GM19239 (cell line): ENCODE data around the gene UCKL1.
"Not testable (repeated sequence)": the region's sequence is repeated elsewhere in the genome, so short reads cannot be mapped to it uniquely, and the experiment has no call there.

ENCODE experiments used
- DNase-seq: peaks from one replicate; pipeline ENCODE4 v3.0.0; 2011; ENCODE audit warnings: low spot score; ENCODE audit not compliant: insufficient read length
- FAIRE-seq: peaks from 2 replicates; lab custom pipeline; 2011; peaks lifted over from hg19 to GRCh38; lab: Jason Lieb, UNC

The UCKL1 gene

DNA sequence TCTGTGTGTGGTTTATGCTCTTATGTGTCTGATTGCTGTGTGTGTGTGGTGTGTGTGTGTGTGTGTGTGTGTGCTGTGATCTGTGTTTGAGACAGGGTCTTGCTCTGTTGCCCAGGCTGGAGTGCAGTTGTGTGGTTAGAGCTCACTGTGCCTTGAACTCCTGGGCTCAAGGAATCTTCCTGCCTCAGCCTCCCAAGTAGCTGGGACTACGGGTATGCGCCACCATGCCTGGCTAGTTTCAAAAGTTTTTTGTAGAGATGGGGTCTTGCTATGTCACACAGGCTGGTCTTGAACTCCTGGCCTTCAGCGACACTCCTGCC lies 16.9 kb upstream of the UCKL1 start:
- no peak for FAIRE-seq
- no peak for DNase-seq

- DNase-seq: no peak
- FAIRE-seq: no peak
Measured at GRCh38 chr20:63972312-63973159, 16.3 kb upstream of the UCKL1 start.

DNA sequence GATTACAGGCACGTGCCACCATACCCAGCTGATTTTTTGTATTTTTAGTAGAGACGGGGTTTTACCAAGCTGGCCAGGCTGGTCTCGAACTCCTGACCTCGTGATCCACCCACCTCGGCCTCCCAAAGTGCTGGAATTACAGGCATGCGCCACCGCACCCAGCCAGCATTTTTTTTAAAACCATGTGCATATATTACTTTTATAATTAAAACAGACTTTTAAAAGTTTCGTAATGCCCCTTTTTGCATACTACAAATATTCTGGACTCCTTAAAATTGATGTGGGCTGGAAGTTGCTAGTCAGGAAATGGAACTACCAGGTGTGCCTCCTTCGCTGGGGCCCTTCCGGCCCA lies 15.7 kb upstream of the UCKL1 start:
- not testable (repeated sequence) for FAIRE-seq, DNase-seq

DNA sequence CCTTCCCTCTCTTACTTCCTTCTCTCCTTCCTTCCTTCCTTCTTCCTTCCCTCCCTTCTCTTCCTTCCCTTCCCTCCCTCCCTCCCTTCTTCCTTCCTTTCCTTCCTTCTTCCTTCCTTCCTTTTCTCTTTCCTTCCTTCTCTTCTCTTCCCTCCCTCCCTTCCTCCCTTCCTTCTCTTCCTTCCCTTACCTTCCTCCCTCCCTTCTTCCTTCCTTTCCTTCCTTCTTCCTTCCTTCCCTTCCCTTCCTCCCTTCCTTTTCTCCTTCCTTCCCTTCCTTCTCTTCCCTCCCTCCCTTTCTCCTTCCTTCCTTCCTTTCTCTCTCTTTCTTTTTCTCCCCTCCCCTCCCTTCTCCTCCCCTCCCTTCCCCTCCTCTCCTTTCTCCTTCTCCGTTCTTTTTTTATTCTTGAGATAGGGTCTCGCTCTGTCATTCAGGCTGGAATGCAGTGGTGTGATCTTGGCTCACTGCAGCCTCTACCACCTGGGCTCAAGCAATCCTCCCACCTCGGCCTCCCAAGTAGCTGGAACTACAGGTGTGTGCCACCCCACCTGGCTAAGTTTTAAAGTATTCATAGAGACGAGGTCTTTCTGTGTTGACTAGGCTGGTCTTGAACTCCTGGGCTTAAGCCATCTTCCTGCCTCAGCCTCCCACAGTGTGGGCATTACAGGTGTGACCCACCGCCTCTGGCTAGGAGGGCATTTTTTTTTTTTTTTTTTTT lies 14.7 kb upstream of the UCKL1 start:
- DNase-seq (no peak), FAIRE-seq (no peak)

DNA sequence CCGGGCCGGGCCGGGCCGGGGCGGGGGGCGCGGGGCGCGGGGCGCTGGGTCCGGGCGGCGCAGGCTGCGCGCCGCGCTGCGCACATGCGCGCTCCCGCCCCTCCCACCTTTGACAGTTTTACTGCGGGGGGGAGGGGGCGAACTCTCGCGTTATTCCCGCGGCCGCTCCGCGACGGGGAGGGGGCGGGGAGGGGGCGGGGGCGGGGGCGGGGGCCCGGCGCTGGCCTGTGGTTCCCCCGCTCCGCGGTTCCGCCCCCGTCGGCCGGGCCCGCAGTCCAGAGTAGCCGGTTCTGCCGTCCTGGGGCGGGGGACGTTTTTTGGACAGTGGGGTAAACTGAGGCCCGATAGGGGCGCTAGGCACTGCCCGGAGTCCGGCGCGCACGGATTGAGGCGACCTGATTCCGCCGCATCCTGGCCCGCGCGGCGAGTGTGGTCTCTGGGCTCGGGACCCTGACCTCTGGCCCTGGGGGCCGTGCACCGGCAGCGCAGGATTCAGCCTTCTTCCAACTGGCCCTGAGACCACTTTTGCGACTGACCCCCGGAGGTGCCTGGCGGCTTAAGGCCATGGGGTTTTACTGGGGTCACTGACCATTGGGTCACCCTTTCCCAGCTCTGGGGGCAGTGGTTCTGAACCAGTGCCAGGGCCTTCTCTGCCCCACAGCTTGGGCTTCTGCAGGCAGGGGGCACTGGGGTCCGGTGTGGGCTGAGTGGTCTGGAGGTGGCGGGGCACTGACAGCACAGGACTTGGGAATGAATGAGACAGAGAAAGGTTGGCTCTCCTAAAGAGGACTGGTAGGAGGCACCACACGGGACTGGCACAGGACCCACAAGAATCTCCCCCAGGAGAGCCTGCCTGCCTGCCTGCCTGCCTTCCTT lies 13.9 kb upstream of the UCKL1 start, which contains the start of gene ZNF512B:
TSS of gene ZNF512B (minus strand) at position 93 of the 876 bp plus-strand sequence. CDS start 1,980 bp downstream, outside the sequence.
- DNase-seq: peak; percentile 83
- FAIRE-seq: no peak

GRCh38 chr20:63968928-63969760 lies 12.9 kb upstream of the UCKL1 start:
- FAIRE-seq (no peak), DNase-seq (peak; percentile 52)

DNA sequence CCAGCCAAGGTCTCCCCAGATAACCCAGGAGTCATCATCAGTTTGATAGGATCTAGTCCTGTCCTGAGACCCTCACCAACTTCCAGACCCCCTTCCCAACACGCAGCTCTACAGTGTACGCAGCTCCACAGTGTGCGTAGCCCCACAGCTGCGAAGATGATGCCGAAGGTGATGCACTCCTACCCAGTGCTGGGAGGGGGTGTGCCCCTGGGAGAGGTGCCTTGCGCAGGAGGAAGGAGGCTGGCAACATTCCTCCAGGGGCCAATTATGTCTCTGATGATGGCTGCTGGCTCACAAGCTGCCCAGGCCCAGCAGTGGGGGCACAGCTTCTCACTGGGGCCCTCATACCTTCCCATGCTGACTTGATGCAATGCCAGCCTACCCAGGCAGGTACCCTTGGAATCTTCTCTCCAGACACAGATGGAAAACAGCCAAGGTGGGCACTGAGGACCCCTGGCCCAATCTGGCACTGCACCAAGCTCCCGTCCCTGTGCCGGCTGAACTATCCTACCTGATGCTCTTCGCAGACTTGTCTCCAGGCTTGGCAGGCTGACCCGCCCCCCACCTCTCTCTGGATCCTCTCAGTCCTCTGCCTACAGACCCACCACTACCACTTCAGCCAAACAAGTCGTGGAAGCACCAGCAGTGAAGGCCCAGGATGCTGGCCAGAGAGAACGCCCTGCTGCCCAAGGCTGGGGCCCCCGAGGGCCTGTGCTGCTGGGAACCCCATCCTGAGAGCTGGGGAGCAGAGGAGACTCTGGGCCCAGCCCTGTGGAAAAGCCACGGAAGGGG lies 12.1 kb upstream of the UCKL1 start:
- no peak for DNase-seq
- no peak for FAIRE-seq

GRCh38 chr20:63967330-63968135 lies 11.3 kb upstream of the UCKL1 start:
- DNase-seq: no peak
- no peak for FAIRE-seq

DNA sequence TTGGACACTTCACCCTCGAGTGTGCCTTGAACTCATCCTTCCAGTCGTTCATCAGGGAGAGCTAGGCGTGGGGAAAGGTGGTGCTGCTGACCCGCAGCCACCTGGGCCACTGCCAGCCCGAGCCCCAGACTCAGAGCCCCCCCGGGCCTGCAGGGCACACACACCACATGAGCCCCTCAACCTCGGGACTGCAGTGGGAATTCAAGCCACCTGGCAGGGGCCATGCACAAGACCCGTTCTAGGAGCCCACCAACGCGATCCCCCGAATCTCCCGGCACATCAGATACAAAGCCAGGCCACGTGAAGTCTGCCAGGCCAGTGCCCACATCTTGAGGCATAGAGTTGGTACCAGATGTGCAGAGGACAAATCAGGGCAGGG lies 10.7 kb upstream of the UCKL1 start:
- no peak for FAIRE-seq
- no peak for DNase-seq

- no peak for FAIRE-seq
- DNase-seq: no peak
Measured at GRCh38 chr20:63966172-63966943, 10.1 kb upstream of the UCKL1 start.

- DNase-seq: no peak
- no peak for FAIRE-seq
Measured at GRCh38 chr20:63964412-63964811, 8.2 kb upstream of the UCKL1 start.

DNA sequence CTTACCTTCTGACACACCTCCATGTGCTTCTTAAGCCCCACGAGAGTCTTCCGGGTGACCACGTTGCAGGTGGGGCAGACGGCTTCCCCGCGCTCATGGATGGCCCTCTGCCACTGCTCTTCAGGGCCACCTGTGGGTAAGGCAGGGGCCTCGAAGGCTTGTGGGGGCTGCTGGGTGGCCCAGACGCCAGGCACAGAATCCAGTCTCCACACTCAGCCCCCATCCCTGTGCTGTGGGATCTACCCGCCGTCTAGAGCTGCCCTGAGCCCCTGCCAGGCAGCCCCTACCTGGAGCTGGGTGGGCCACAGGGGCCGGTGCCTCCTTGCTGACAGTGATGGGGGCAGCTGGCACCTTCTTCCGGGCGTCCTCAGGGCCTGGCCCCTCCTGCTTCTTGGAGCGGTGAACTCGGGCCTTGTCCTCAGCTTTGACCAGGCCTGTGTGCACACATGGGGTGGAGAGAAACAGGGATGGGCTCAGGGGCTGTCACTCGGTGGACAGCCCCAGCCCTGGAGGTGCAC lies 7.6 kb upstream of the UCKL1 start:
- no peak for FAIRE-seq

GRCh38 chr20:63963348-63963741 lies 7.1 kb upstream of the UCKL1 start:
- FAIRE-seq (no peak), DNase-seq (no peak)

More for the DNA sequence above, 7.6 kb upstream of the UCKL1 start:
- DNase-seq: no peak

DNA sequence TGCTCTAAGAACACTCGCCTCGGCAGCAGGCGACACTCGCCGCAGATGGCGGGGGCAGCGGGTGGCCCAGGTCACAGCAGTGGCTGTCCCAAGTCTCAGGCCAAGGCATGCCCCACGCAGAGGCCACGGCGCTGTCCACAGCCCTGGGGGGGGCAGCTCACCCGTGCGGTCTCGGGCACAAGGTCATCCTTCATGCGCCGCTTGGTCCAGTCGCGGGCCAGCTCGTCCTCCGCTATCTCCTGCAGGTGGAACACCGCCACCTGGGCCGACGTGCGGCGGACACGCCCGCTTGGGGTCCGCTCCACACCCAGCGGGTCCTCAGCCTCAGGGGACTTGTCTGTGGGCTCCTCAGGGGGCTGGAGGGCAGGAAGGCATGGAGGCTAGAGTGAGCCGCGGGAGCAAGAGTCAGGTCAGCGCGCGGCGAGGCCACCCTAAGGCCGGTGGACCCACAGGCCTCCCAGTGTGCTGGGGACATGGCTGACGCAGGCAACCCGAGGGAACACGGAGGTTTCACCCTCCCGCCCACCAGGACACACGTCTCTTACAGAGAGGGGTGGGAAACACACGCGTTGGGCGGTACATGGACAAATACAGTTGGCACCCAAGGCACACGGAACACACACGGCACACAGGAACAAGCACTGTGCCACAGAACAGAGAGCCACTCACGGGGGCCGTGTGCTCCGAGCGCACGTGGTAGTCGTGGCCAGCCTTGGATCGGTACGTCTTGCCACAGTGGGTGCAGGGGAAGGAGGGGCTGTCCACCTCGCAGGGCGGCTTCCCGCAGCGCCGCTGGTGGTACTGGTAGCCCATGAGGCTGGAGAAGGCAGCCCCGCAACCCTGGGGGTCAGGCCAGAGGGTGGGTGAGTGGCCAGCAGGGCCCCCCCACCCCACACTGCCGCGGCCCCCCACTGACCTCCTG lies 6.5 kb upstream of the UCKL1 start:
- no peak for DNase-seq
- FAIRE-seq: no peak

DNA sequence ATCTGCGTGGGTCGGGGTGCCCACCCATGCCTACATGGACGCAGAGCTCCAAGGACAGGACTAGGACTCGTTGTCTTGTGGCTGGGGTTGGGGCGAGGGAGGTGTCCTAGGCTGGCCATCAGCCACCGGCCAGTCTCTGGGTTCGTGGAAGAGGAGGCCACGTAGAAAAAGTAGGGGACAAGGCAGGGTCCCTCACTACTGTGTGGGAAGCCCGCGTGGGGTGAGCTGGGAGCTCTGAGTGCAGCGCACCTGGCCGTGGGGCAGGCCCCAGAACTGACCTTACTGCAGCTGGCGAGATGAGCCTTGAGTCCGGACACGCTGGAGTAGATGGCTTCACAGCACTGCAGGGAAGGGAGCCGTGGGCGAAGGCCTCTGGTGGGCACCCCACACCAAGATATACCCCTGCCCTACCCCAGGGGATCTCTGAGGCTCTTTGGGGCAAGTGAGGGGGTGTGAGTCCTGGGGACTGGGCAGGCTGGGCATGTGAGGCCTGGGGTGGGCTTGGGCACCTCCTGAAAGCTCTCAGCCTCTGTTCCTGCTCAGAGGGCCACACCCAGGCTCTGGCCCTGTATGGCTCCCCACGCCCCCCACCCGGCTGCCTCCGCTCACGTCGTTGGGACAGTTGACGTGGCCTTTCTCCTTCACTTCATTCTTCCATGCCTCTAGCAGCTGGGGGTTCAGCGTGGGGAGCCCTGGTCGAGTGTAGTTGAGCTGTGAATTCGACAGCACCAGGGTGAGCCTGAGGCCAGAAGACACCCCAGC lies 5.6 kb upstream of the UCKL1 start:
- DNase-seq (no peak), FAIRE-seq (no peak)
